Measurements from ENCODE around the gene CEPT1. TPM values are rescaled to one million over a fixed set of nuclear protein-coding genes. Genes with fewer than 3 reads are reported as not detected.

CEPT1 gene
- total RNA-seq, 1 donor: 59.2 TPM

DNA sequence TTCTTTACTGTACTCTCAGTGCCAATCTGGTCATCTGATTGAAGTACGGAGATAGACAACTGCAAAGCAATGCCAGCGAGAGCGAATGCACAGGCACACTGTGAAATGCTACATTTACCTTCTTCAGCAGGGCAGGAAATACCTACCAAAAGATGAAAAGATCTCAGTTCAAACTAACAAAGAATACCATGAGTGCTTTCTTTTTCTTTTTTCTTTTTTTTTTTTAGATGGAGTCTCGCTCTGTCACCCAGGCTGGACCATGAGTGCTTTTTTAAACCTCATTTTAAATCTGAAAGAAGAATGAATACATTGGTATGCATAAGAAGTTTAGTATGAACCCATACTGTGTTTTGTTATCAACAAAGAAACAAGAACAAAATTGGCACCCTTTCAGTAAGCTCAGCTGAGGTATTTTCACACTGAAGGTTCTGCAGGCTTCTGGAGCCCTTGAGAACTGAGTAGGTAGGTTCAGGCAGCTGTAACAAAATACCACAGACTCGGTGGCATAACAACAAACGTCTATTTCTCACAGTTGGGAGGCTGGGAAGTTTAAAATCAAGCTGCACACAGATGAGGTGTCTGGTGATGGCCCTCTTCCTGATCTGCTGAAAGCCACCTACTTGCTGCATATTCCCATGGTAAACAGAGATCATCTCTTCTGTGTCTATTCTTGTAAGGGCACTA lies 85.8 kb downstream of the CEPT1 start:
- DNase-seq (ENCODE audit: low read depth): no peak
- no peak overlapping the region for H3K4me3 ChIP-seq (ENCODE audit: low read depth, low read length)
- TF ChIP-seq, protein P1, sequence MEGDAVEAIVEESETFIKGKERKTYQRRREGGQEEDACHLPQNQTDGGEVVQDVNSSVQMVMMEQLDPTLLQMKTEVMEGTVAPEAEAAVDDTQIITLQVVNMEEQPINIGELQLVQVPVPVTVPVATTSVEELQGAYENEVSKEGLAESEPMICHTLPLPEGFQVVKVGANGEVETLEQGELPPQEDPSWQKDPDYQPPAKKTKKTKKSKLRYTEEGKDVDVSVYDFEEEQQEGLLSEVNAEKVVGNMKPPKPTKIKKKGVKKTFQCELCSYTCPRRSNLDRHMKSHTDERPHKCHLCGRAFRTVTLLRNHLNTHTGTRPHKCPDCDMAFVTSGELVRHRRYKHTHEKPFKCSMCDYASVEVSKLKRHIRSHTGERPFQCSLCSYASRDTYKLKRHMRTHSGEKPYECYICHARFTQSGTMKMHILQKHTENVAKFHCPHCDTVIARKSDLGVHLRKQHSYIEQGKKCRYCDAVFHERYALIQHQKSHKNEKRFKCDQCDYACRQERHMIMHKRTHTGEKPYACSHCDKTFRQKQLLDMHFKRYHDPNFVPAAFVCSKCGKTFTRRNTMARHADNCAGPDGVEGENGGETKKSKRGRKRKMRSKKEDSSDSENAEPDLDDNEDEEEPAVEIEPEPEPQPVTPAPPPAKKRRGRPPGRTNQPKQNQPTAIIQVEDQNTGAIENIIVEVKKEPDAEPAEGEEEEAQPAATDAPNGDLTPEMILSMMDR (IDR thresholded peaks at IDR 0.05; ENCODE audit: insufficient read depth, low read depth, low read length): no peak

DNA sequence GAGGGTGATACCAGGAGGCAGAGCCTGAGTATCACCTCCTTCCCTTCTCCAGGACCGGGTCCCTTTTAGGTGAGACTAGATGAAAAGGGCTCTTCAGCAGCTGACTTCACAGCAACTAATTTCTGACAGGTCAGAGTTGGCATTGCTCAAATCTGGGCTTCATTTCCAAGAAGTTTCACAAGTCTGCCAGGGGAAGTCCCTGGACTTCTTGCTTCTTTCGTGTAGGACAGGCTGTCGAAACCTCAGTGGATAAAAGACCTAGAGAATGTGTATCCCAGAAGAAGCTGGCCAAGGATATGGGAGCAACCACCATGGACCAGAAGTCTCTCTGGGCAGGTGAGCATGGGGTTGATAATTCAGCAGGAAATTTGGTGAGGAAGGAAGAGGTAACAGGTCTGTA lies 87.4 kb downstream of the CEPT1 start, which contains the start of gene CHI3L2:
Gene CHI3L2 (plus strand): TSS at position 280 of the 400 bp plus-strand sequence. CDS start 17 bp downstream, at position 297.
- TF ChIP-seq, protein P1 (IDR thresholded peaks at IDR 0.05; ENCODE audit: insufficient read depth, low read depth, low read length): no peak
- no peak within 1 kb of the TSS for H3K4me3 ChIP-seq (ENCODE audit: low read depth, low read length)
- DNase-seq (ENCODE audit: low read depth): peak; percentile 18

DNA sequence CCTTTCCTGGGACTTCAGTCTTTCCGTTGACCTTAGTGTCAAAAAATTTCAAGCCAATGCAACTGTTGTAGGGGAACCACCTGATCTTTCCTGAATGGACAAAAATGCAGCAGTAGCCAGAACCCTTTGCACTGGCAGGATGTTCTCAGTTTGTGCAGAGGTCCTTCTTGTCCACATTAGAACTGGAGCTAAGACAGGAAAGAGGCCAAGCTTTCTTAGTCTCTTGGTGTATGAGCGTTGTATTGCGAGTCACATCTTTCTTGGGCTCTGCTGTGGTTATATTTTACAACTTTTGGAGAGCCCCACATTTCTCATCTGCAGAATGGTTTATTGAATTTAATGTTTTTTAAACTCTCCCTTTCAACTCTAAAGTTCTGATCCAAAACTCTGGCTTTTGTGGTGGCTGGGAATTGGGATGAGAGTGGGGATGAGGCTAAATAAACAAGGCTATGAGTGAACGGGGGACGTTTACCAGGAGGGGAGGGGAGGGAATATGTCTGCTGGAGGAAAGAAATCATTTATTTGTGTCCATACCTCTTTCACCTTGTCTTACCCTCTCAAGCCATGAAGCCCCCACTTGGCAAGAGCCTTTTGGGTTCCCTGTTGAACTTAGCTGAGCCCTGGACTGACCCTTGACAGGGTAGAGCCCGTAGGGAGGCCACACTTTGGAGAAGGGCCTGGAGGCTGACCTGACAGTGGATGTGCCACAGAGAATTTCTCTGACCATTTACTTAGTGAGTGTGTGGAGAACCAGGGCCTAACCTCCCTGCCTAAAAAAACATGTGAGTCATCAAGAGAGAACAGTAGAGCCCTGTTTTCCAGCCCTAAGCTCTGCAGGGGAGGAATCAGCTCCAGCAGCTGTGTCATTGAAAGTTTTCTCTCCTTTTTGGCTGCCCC lies 88.1 kb downstream of the CEPT1 start:
- peak; percentile 47 for DNase-seq (ENCODE audit: low read depth)
- no peak overlapping the region for H3K4me3 ChIP-seq (ENCODE audit: low read depth, low read length)
- TF ChIP-seq, protein P1 (IDR thresholded peaks at IDR 0.05; ENCODE audit: insufficient read depth, low read depth, low read length): no peak

DNA sequence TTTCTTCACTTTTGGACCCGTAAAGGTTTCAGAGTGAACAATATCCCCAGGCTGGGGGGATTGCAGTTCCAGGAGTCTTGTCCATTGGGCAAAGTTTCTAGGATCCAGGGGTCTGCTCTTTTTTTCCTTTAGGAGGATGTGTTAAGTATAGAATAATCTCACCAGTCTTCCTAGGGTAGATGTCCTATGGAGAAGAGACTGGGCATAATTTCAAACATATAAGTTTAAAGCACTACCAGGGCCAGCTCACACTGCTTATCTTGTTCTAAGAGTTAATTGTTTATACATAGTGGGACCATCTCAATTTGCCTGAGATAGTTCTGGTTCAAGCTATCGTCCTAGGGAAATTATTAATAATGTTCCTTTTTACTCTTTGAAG lies 88.7 kb downstream of the CEPT1 start:
- DNase-seq (ENCODE audit: low read depth): no peak
- TF ChIP-seq, protein P1 (IDR thresholded peaks at IDR 0.05; ENCODE audit: insufficient read depth, low read depth, low read length): no peak
- no peak overlapping the region for H3K4me3 ChIP-seq (ENCODE audit: low read depth, low read length)

DNA sequence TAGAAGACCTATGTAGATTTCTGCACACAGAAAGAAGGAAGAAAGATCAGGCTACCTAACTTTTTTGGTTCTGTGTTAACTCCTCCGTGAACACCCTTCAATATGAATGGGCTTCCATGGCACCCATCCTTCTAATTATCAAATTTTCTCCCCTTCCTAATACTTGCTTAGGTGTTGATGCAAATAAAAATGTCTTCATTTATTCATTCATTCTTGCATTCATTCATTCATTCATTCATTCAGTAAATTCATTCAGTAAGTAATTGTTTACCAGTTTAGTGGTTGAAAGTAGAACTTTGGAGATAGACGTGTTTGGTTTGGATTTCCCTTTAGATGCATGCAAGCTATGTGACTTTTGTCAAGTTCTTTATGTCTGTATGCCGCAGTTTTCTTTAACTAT lies 92.1 kb downstream of the CEPT1 start:
- H3K4me3 ChIP-seq (ENCODE audit: low read depth, low read length): no peak overlapping the region
- DNase-seq (ENCODE audit: low read depth): no peak
- TF ChIP-seq, protein P1 (IDR thresholded peaks at IDR 0.05; ENCODE audit: insufficient read depth, low read depth, low read length): no peak

DNA sequence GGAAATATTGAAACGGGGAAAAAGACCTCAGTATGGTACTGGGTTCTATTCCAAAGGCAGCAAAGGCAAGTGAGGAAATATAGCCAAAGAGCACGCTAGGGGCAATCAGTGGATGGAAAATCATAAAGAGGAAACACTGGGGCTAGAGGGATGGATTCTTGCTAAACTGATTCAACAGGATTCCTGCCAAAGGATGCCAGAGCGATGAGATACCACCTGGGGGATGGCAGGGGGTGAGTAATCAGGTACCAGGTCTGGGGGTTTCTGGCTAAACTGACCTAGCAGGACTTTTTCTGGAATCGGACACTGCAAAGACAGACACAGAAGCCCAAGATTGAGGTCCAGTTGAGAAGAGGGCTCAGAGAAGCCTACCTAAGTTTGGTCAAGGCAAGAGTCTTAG lies 94.2 kb downstream of the CEPT1 start:
- H3K4me3 ChIP-seq (ENCODE audit: low read depth, low read length): no peak overlapping the region
- DNase-seq (ENCODE audit: low read depth): no peak
- TF ChIP-seq, protein P1 (IDR thresholded peaks at IDR 0.05; ENCODE audit: insufficient read depth, low read depth, low read length): no peak

Small RNA genes within 50 kb of the gene (small RNA-seq; reads per million reads assigned to genes)
- not detected for gene AL355816.1

Other genes starting within 250 kb of the CEPT1 start
- gene LRIF1, start 176.3 kb upstream of the CEPT1 start, total RNA-seq: 12.9 and 19.4 TPM in 2 replicates
- 37.7 and 58.3 TPM in 2 replicates for gene DRAM2, start 130 bp upstream of the CEPT1 start, total RNA-seq
- gene DENND2D, start 60.4 kb downstream of the CEPT1 start, total RNA-seq: 2.3 and 4.3 TPM in 2 replicates
- not detected in 2 replicates for gene CHI3L2, start 87.5 kb downstream of the CEPT1 start, total RNA-seq
- gene CHIA, start 150.6 kb downstream of the CEPT1 start, total RNA-seq: not detected in 2 replicates